Lung (tissue), 16 donors: ENCODE data around the gene KLK13. TPM values are rescaled to one million over a fixed set of nuclear protein-coding genes. Genes with fewer than 3 reads are reported as not detected.

Experiments
- ATAC-seq: fragments of 200-7000 bp; cut with Tn5 transposase; one replicate; pipeline ENCODE4 v1.9.1; 2020; ENCODE audit warnings: moderate number of reproducible peaks; ENCODE audit not compliant: insufficient read depth, low FRiP score
- DNase-seq, 3 donors: peaks; one replicate each; pipeline ENCODE4 v3.0.0-alpha.2; 2013 to 2017
- H3K27ac ChIP-seq, 2 donors: one replicate each; pipeline ENCODE4 v1.5.1; 2013; ENCODE audit warnings: mild to moderate bottlenecking in 2 of 2, moderate library complexity in 2 of 2, control low read depth in 1 of 2, inconsistent platforms in 1 of 2, low read depth in 1 of 2, low read length in 1 of 2
- H3K27me3 ChIP-seq, 3 donors: one replicate each; pipeline ENCODE4 v1.5.1; 2013; ENCODE audit warnings: low read length in 2 of 3; ENCODE audit not compliant: control insufficient read depth in 3 of 3, insufficient read depth in 3 of 3
- H3K36me3 ChIP-seq, 4 donors: one replicate each; pipeline ENCODE4 v1.5.1; 2013; ENCODE audit warnings: low read length in 4 of 4, mild to moderate bottlenecking in 1 of 4, moderate library complexity in 1 of 4; ENCODE audit not compliant: control insufficient read depth in 4 of 4, insufficient read depth in 4 of 4
- H3K4me1 ChIP-seq, 5 donors: one replicate each; pipeline ENCODE4 v1.5.1; 2013; ENCODE audit warnings: low read length in 5 of 5, mild to moderate bottlenecking in 2 of 5, moderate library complexity in 1 of 5; ENCODE audit not compliant: control insufficient read depth in 5 of 5, insufficient read depth in 5 of 5
- H3K4me3 ChIP-seq: one replicate; pipeline ENCODE4 v1.5.1; 2013; ENCODE audit warnings: mild to moderate bottlenecking, control low read depth, moderate library complexity
- H3K9ac ChIP-seq, 2 donors: one replicate each; pipeline ENCODE4 v1.5.1; 2013; ENCODE audit warnings: low read length in 2 of 2, control low read depth in 1 of 2; ENCODE audit not compliant: insufficient read depth in 1 of 2
- H3K9me3 ChIP-seq, 4 donors: one replicate each; pipeline ENCODE4 v1.5.1; 2013; ENCODE audit warnings: low read length in 3 of 4, mild to moderate bottlenecking in 1 of 4, moderate library complexity in 1 of 4; ENCODE audit not compliant: control insufficient read depth in 4 of 4, insufficient read depth in 3 of 4
- WGBS, 2 donors: extraction: QIAGEN DNeasy Blood & Tissue Kit; methylation state at CpG; one replicate each; pipeline ENCODE4 v1.1.7; 2013; 5-methylcytosine and 5-hydroxymethylcytosine counted together
- long read RNA-seq, 5 donors: transcript quantifications; one replicate each; lab custom pipeline, GENCODE V29; 2026
- polyA plus RNA-seq, 2 donors: library from polyadenylated mRNA; stranded (reverse); fragments of 200-250 nt; gene quantifications; one replicate each; pipeline ENCODE4 v1.2.1, GENCODE V29; 2013
- total RNA-seq, 2 donors: library from RNA; depleted of rRNA in 1 of 2; stranded (reverse); fragments of >200 nt in 1 of 2; gene quantifications; one replicate each; pipeline ENCODE4 v1.2.1, GENCODE V29; 2014 to 2021
- TF ChIP-seq, protein P1 (sequence below): IDR thresholded peaks from 2 replicates; pipeline ENCODE4 v1.5.1; 2012; ENCODE audit warnings: mild to moderate bottlenecking; ENCODE audit errors: control extremely low read depth, extremely low read depth
- donor health status: control.
- donor health status: control.
- donor health status: Bipolar disorder and iron deficiency.
- donor health status: healthy.
- donor health status: DM: yes; HTN: yes; CAD: no.

Gene KLK13, protein sequence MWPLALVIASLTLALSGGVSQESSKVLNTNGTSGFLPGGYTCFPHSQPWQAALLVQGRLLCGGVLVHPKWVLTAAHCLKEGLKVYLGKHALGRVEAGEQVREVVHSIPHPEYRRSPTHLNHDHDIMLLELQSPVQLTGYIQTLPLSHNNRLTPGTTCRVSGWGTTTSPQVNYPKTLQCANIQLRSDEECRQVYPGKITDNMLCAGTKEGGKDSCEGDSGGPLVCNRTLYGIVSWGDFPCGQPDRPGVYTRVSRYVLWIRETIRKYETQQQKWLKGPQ
- total RNA-seq (1 to 10 TPM in 1 of 2 donors, under 1 TPM in 1; 0.65 to 9.3 TPM), polyA plus RNA-seq (1 to 10 TPM; 1.7 to 4.5 TPM)
- long read RNA-seq, donor 1, result 0 reads
- long read RNA-seq, donor 2, result 0 reads
- long read RNA-seq, donor 3, result 0 reads
- long read RNA-seq, donor 4, result 0 reads
- long read RNA-seq, donor 5, result 0 reads

DNA sequence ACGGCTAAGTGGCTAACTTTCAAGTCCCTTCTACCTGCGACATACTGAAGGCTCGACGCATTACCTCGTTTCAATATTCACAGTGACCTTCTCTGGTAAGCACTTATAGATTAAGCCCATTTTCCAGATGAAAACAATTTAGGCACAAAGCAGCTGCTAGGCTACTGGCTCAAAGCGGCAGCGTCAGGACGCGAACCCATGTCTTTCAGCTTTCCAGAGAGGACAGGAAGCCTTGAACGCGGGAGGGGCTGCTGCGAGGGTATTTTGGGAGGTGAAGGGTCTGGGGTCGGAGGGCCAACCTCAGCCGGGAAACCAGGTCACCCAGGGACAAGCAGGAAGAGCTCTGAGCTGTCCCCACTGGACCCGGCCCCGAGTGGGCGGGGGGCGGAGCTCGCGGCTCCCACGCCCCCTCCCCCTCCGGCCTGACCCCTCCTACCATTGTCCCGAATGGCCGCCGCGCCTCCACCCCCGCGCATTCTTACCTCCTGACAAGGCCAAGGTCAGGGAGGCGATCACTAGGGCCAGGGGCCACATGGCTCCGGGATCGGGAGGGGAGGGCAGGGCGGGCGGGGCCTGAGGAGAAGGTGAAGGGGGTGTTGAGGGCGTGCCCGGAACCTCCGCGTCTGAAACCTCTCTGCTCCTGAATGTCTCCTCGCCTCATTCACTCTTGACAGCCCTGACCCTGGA is at the start of gene KLK13:
TSS of gene KLK13 (minus strand) at position 559 of the 687 bp plus-strand sequence. CDS start at position 534, 25 bp downstream.
- H3K4me3 ChIP-seq, result no peak within 1 kb of the TSS
- peak in 1 of 3 donors; percentile 4 for DNase-seq
- no peaks in the 10 kb centered on the region for H3K36me3 ChIP-seq
- TF ChIP-seq, protein P1, sequence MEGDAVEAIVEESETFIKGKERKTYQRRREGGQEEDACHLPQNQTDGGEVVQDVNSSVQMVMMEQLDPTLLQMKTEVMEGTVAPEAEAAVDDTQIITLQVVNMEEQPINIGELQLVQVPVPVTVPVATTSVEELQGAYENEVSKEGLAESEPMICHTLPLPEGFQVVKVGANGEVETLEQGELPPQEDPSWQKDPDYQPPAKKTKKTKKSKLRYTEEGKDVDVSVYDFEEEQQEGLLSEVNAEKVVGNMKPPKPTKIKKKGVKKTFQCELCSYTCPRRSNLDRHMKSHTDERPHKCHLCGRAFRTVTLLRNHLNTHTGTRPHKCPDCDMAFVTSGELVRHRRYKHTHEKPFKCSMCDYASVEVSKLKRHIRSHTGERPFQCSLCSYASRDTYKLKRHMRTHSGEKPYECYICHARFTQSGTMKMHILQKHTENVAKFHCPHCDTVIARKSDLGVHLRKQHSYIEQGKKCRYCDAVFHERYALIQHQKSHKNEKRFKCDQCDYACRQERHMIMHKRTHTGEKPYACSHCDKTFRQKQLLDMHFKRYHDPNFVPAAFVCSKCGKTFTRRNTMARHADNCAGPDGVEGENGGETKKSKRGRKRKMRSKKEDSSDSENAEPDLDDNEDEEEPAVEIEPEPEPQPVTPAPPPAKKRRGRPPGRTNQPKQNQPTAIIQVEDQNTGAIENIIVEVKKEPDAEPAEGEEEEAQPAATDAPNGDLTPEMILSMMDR, result no peak
- peaks cover 0 to 11% (median 0%) of the 10 kb centered on the region in 4 donors for H3K9me3 ChIP-seq
- WGBS, 2 donors, result 15 to 16% methylated on average over 34 to 38 of the region's 38 CpGs
- H3K4me1 ChIP-seq, result peaks cover 0 to 1% (median 0%) of the 10 kb centered on the region in 5 donors
- H3K27ac ChIP-seq, result no peak within 1 kb of the TSS
- no peak within 1 kb of the TSS for H3K9ac ChIP-seq
- peak; percentile 34 for ATAC-seq
- H3K27me3 ChIP-seq, result peaks cover 0 to 6% (median 5%) of the 10 kb centered on the region in 3 donors

DNA sequence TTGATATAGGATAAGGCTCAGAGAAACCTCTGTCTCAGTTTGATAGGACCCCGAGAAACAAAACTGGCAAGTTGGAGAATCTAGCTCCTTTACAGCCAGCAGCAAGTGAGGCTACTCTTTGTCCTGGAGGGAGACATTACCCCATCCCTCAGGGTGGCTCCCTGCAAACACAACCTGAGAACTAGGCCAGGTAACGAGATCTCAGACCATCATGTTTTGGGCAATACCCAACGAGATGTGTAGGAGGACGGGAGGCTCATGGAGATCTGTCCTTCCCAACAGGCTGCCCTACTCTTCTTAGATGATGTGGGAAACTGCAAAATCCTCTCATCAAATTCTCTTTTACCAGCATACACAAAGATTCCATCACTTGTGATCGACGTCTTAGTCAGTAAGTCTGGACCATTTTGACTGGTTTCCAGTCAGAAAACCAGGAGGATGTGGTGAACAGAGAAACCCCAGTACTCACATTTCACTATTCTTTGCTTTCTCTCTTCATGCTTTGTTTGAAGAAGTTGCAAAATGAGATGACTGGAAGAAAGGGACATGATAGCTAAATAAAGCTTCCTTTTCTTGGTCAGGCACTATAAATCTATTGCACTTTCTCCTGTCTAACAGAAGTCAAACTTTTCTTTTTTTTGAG is 49.3 kb upstream of the KLK13 start:
- Histone ChIP-seq H3K9me3 (no peaks in the 10 kb centered on the region), H3K4me3 (no peak overlapping the region), H3K36me3 (no peaks in the 10 kb centered on the region), H3K27me3 (peaks cover 0 to 8% (median 0%) of the 10 kb centered on the region in 3 donors), H3K9ac (no peak overlapping the region), H3K4me1 (no peaks in the 10 kb centered on the region), H3K27ac (peak overlapping the region in 1 of 2 donors; percentile 67)
- TF ChIP-seq, protein P1, result no peak
- WGBS, 2 donors, result 68 to 74% methylated on average over 6 of the region's 6 CpGs
- ATAC-seq (no peak), DNase-seq (no peak)

DNA sequence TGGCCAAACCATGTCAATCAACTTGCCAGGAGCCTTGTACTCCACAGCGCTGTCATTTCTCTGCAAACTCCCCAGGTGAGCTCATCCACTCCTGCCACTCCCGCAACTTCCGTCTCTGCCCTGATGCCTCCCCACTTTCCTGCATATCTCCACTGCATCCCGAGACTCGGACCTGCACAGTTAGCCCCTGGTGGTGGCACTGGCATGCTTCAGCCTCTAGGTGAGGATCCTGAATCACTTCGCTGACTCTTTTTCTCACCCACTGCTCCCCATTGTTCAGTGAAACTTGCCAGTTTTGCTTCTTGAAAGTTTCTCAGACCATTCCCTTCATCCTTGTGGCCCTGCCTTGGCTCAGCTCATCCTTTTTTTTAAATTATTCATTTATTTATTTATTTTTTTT is 46.7 kb upstream of the KLK13 start:
- DNase-seq, result no peak
- peaks cover 0 to 14% (median 4%) of the 10 kb centered on the region in 5 donors for H3K4me1 ChIP-seq
- no peak overlapping the region for H3K27ac ChIP-seq
- H3K27me3 ChIP-seq, result peaks cover 0 to 8% (median 0%) of the 10 kb centered on the region in 3 donors
- no peak for ATAC-seq
- H3K9me3 ChIP-seq, result no peaks in the 10 kb centered on the region
- no peak overlapping the region for H3K9ac ChIP-seq
- TF ChIP-seq, protein P1, result no peak
- no peaks in the 10 kb centered on the region for H3K36me3 ChIP-seq
- WGBS, 2 donors, result 43 to 48% methylated on average over 6 of the region's 6 CpGs
- H3K4me3 ChIP-seq, result no peak overlapping the region
